EL (cell line): ENCODE measurements around the gene ITFG2.

Experiments
- DNase-seq: peaks from one replicate; pipeline ENCODE4 v3.0.0-alpha.2; 2016

ITFG2 gene

DNA sequence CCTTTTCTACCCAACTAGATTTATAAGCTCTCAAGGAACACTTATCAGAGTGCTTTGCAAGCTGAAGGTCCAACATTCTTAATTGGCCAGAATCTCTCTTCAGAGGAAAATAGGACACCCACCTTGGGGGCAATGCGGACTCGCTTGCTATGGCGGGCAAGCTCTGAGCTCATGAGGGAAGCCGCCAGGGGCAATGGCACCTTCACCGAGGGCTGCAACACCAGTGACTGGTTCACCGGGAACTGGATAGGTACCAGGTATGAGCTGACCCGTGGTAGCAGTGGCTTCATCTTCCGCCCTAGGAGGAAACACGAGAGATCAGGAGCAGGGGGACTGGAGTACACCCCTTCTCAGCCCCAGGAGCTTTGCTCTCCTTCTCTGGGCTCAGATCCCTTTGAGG, 51.7 kb downstream of the ITFG2 start:
- no peak for DNase-seq

DNA sequence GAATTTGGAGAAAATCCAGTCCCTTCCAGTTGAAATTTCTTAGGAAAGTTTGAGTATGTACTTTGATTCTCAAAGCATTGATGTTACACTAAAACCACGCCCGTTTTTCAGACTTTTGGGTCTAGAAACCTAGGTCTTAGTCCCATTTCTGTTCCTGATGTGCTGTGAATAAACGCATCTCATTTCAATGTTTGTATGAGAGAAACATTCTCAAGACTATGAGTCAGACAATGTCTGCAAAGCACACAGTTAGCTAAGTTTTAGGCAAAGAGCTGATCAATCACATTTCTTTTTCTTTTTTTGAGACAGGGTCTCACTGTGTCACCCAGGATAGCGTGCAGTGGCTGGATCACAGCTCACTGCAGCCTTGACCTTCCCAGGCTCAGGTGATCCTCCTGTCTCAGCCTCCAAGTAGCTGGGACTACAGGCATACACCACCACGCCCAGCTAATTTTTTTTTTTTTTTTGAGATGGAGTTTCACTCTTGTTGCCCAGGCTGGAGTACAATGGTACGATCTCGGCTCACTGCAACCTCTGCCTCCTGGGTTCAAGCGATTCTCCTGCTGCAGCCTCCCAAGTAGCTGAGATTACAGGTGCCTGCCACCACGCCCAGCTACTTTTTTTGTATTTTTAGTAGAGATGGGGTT, 56.6 kb downstream of the ITFG2 start:
- DNase-seq: peak; percentile 43
